GM18907 (cell line): ENCODE data around the gene TLE6.
"Not testable (repeated sequence)": the region's sequence is repeated elsewhere in the genome, so short reads cannot be mapped to it uniquely, and the experiment has no call there.

Experiments used
- ATAC-seq: cut with Tn5 transposase; IDR thresholded peaks from one replicate; pipeline ENCODE4 v1.9.1; 2021; ENCODE audit warnings: mild to moderate bottlenecking, moderate library complexity; ENCODE audit not compliant: unreplicated experiment

Gene TLE6

DNA sequence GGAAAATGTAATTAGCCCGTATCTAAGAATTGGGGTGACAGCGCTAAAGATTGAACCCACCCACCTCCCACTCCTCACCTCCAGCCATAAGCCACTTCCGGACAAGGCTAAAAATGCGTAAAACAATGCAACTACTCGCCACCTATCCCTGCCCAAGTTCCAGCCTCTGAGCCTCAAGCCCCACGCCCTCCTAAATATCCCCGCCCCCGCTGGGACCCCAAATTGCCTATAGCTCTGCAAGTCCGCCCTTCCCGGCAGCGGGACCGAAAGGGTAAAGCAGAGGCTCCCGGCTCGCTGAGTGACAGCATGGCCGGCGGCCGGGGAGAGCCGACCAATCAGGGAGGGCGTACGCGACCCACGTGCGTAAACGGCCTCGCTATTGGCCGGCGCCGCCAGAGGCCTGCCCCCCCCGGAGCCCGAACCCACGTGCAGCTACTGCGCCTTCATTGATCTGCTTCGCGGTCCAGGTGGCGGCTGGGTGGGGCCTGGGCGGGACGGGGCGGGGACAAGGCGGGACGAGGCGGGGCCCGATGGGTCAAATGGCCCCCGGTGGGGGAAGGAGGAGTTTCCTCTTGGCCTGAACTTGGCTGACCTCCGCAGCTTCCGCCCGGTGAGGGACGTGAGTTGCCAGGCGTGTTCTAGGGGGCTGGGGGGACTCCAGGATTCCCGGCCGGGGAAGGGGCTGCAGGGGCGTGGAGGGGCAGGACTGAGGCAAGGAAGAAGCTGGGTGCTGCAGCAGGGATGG, at the start of gene TLE6:
TSS of gene TLE6 (plus strand) at position 564 of the 745 bp plus-strand sequence. CDS start 670 bp downstream, outside the sequence.
- ATAC-seq, result peak; percentile 87

GRCh38 chr19:2933490-2933910, 43.9 kb upstream of the TLE6 start:
- no peak for ATAC-seq

- ATAC-seq, result not testable (repeated sequence)
These were observed 41.5 kb upstream of the TLE6 start for GRCh38 chr19:2935863-2936262.

DNA sequence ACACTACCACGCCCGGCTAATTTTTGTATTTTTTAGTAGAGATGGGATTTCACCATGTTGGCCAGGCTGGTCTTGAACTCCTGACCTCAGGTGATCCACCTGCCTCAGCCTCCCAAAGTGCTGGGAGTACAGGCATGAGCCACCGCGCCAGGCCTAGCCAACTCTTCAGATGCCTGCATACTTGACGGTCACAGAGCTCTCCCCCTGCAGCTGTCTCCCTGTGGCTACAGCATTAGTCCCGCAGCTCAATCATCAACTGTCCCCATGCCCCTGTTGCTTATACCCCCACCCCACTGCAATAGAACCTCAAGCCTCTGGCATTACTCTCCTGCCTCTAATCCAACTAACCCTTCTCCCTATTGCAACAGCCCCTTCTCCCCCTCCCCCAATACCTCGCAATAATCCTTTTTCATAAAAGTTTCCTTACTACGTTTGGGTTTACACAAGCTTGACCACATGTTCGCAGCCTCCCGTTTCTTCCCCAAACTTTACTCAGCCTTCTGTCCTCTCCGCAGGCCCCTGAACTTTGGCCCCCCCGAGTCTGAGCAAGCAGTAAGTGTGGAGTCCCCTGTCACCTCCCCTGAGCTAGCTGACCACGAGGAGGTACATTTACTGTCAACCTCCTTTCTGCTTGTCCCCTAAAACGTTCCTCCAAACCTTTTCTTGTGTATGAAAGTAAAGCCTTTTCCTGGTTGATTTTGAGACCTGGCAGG, 34.3 kb upstream of the TLE6 start:
- ATAC-seq, result no peak

GRCh38 chr19:2944403-2944774, 33.0 kb upstream of the TLE6 start:
- no peak for ATAC-seq

GRCh38 chr19:2944775-2945574, 32.4 kb upstream of the TLE6 start, which contains the start of gene ZNF77:
TSS of gene ZNF77 (minus strand) at chr19:2944971. CDS start at chr19:2944840, 131 bp downstream.
- ATAC-seq, result peak; percentile 93

GRCh38 chr19:2945575-2946184, 31.7 kb upstream of the TLE6 start:
- ATAC-seq, result no peak

- ATAC-seq, result peak; percentile 14
These were observed 27.5 kb upstream of the TLE6 start for GRCh38 chr19:2949939-2950285.

DNA sequence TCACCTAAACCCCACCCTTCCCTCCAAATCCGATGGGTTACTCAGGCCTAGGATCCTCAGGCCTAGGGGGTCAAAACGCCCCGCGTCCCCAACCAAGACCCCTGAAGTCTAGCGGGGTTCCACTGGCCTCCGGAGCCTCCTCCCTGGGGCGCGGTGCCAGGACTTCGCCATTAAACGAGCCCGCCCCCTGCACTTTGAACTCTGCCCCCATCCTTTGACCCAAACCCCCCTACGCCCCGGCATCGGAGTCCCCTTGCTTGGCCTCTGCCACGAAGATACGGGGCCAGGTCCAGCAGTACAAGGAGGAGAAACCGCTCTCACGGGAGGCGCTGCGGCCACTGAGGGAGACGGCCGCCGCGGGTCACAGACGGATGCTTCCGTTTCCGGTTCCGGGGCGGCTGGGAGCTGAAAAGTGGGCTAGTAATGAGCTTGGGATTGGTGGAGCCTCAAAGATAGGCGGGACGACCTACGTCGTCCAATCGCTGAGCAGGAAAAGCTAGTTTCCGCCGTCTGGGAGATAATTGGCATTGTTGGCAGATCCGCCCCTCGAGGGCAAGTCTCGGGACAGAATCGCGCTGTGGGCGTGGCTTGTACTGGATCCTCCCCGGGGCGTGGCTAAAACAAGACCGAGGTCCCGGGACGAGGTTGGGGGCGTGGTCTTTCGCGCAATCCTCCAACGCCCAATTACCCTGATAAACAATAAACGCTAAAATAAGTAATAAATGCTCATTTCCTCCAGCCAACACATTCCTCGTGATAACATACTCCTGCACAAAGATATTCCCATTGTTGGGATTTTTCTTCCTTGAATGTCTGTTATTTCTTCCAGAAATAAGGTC, 26.9 kb upstream of the TLE6 start:
- ATAC-seq, result peak; percentile 95

GRCh38 chr19:2952953-2953481, 24.3 kb upstream of the TLE6 start:
- no peak for ATAC-seq

DNA sequence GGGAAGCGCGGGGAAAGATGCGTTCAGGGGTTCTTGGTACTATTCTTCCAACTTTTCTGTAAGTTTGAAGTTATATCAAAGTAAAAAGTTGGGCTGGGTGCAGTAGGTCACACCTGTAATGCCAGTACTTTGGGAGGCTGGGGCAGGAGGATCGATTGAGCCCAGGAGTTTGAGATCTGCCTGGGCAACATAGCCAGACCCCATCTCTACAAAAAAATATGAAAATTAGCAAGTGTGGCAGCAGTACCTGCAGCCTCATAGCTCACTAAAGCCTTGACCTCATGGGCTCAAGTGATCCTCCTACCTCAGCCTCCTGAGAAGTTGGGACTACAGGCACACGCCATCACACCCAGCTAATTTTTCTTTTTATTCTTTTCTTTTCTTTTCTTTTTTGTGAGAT, 20.2 kb upstream of the TLE6 start:
- no peak for ATAC-seq

- ATAC-seq, result no peak
These were observed 17.2 kb upstream of the TLE6 start for GRCh38 chr19:2960120-2960519.

- ATAC-seq, result no peak
These were observed 15.2 kb upstream of the TLE6 start for GRCh38 chr19:2962018-2962670.

GRCh38 chr19:2963122-2963521, 14.2 kb upstream of the TLE6 start:
- no peak for ATAC-seq

- ATAC-seq, result not testable (repeated sequence)
These were observed 13.7 kb upstream of the TLE6 start for GRCh38 chr19:2963631-2964030.

- no peak for ATAC-seq
These were observed 12.5 kb upstream of the TLE6 start for GRCh38 chr19:2964874-2965273.

GRCh38 chr19:2967972-2968371, 9.4 kb upstream of the TLE6 start:
- no peak for ATAC-seq

GRCh38 chr19:2969104-2969504, 8.3 kb upstream of the TLE6 start:
- ATAC-seq, result no peak

DNA sequence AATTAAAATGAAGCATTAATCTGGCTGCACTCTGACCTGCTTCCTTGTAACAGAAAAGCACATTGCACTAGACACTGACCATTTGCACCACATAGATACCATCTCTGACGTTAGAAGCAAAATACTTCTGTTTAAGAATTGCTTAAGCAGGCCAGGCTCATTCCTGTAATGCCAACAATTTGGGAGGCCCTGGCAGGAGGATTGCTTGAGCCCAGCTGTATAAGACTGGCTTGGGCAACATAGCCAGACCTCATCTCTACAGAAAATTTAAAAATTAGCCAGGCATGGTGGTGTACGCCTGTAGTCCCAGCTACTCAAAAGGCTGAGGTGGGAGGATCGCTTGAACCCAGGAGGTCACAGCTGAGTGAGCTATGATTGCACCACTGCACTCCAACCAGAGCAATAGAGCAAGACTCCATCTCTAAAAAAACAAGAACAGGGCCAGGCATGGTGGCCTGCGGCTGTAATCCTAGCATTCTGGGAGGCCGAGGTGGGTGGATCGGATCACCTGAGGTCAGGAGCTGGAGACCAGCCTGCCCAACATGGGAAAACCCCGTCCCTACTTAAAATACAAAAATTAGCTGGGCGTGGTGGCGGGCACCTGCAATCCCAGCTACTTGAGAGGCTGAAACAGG, 7.0 kb upstream of the TLE6 start:
- ATAC-seq, result no peak
